DMS114 treated with DMSO at 0.1 percent for 48 hours (cell line): ENCODE results near the gene ARL10.
"Not testable (repeated sequence)": the region's sequence is repeated elsewhere in the genome, so short reads cannot be mapped to it uniquely, and the experiment has no call there.

Experiments used
- DNase-seq: peaks from one replicate; lab custom pipeline; 2025; ENCODE audit not compliant: unreplicated experiment; lab: John Stamatoyannopoulos, UW

Gene ARL10

DNA sequence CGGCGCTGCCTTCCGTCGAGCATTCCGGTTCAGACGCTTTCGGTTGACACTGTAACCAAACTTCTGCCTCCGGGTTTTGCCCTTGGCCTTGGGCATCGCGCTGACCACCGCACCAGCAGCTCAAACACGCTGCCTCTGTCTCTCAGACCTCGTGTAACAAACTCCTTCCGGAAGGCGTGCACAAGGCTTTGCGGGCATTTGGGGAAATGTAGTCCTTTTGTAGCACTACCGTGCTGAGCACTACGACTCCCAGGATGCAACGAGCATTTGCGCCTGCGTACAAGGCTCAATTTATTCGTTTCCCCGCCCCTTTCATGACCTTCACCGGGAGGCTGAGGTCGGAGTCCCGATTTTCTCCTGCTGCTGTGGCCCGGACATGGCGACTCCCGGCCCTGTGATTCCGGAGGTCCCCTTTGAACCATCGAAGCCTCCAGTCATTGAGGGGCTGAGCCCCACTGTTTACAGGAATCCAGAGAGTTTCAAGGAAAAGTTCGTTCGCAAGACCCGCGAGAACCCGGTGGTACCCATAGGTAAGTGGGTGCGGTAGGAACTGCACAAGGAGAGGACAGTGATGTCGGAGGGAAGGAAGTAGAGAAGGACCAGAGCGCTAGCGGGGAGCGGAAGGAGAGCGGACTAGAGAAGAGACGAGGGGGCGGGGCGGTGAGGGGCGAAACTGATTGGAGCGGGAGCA, 23.3 kb downstream of the ARL10 start, which contains the start of the genes HIGD2A and NOP16:
TSS of gene HIGD2A (plus strand) at position 308 of the 691 bp plus-strand sequence. CDS start at position 377, 69 bp downstream.
TSS of gene NOP16 (minus strand) at position 155 of the 691 bp plus-strand sequence. CDS start at position 96, 59 bp downstream.
- peak; percentile 99 for DNase-seq

- peak; percentile 74 for DNase-seq
Observed at GRCh38 chr5:176389135-176390123, 24.1 kb downstream of the ARL10 start.

- no peak for DNase-seq
Observed at GRCh38 chr5:176391479-176391878, 26.2 kb downstream of the ARL10 start.

GRCh38 chr5:176391999-176392398, 26.7 kb downstream of the ARL10 start:
- DNase-seq: no peak

DNA sequence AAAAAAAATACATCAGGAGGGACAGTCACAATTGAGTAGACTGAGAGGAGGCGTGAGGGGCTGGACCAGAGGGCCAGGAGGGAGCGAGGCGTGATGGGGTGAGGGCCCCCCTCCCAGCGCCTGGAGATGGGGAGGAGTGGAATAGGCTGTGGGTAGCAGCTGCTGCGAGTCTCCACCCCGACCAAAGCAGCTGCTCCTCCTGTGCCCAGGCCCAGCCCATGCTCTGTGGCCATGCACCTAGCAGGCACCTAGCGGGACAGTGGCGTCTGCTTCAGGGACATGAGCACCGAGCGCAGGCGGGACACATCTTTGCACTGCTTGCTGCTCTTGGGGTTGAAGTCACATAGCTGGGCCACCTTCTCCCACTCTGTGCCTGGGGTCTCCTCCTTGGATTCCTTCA, 27.2 kb downstream of the ARL10 start:
- no peak for DNase-seq

- no peak for DNase-seq
Observed at GRCh38 chr5:176394096-176394495, 28.8 kb downstream of the ARL10 start.

DNA sequence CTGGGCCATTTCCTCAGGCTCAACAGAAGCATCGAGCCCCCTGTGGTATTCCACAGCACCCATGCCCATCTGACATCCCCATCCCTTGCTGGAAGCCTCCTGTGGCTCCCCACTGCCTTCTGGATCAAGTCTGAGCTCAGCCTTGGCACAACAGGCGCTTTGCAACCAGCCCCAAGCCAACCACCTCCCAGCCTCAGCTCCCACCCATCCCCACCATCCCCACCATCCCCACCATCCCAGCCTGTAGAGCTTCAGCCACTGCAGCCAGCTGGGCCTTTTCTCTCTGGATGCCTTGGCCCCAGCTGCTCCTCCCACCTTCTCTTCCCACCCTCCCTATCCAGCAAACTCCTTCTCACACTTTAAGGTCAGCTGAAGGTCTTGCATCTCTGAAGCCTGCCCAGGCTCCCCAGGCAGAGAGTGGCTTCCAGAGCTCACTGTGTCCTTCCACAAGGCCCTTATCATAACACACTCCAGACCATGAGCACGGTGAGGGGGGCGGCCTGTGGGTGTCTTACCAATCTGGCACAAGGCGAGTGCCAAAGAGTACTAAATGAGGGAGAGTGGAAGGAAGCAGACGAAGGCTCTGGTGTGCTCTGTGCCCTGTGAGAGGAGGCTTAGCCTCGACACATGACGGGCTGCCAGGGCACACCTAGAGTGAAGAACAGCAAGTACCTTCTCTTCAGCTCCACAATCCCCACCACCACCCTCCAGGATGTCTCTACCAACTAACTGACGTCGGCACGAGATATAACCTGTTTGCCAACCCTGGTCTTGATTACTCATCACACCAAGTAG, 29.8 kb downstream of the ARL10 start:
- DNase-seq: no peak

DNA sequence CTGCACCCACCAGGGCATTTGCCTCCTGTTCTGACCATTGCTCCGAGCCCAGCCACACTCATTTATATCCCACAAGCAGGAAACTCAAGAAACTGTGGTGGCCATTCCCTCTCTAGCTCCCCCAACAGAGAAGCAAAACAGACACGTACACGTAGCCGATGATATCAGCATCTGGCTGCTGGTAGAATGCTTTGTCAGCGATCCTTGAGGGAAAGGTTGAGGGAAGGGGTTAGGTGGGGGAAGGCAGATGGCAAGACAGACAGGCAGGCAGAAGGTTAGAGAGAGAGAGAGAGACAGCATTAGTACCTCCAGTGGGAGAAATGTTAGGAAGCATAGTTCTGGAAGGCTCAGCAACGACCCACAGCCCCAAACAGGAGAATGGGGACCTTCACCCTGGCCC, 31.0 kb downstream of the ARL10 start:
- no peak for DNase-seq

GRCh38 chr5:176397736-176398420, 32.6 kb downstream of the ARL10 start:
- DNase-seq: no peak

DNA sequence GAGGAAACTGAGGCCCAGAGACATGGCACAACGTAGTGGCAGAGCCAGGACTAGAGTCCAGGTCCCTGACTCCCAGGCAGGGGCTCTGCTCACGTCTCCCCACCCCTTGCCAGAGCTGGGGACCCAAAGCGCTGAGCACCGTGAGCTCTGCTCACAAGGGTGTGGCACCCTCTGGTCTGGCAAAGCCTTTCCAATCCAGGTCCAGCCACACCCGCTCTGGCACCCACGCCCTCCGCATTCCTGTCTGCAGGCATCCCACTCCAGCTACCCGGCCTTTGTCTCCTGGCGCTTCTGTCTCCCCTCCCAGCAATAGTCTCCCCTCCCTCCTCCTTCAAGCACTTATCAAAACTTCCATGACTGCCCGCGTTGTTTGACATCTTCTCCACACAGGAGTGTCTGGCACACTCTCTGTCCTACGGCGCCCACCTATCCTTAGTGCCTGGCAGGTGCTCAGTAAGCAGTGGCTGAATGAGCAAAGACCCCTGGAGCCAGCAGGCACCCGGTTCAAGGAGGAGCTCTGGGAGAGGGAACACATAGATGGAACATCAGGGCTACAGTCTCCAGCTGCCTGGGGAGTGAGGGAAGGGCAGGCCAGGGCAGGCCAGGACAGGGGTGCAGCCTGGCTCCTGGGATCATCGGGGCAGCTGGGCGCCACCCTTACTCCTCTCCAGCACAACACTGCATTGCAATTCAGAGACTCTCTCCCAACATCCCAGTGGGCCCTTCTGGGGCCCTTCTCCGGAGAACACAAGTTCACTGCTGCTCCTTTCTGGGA, 35.3 kb downstream of the ARL10 start:
- no peak for DNase-seq

GRCh38 chr5:176401281-176402205, 36.3 kb downstream of the ARL10 start:
- no peak for DNase-seq

DNA sequence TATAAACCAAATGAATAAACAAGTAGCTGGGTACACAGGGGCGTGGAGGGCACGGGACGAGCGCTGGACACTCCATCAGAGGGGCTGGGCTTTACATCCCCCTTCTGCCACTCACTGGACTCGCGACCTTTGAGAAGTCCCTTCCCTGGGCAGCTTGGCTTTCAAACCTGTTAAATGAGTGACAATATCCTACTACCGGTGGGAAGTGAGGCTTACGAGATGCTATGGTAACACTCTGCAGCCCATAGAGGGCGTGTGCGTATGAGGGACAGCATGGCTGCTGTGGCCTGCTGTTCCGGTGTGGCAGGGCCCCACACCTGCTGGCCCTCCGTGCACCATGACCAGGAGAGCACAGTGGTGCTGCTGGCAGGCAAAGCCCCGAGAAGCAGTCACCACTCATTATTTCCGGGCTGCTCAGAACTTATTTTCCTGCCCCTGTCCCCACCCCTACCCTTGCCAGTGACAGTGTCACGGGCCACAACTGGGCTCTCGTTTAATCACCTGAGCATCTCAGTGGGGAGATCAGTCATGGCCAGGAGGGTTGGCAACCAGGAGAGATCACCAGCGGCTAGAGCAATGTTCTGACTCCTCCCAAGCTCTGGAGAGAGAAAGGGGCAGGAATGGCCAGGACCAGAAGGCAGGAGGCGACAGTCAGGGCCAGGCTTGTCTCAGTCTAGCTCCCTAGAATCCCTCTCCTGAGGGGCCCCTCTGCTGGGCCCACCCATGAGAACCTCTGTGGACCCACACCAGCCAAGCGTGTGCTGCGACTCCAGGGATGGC, 40.6 kb downstream of the ARL10 start:
- DNase-seq: no peak

- DNase-seq: no peak
Observed at GRCh38 chr5:176406436-176407052, 41.3 kb downstream of the ARL10 start.

- DNase-seq: no peak
Observed at GRCh38 chr5:176407456-176408251, 42.4 kb downstream of the ARL10 start.

GRCh38 chr5:176408252-176408573, 42.9 kb downstream of the ARL10 start:
- DNase-seq: not testable (repeated sequence)

DNA sequence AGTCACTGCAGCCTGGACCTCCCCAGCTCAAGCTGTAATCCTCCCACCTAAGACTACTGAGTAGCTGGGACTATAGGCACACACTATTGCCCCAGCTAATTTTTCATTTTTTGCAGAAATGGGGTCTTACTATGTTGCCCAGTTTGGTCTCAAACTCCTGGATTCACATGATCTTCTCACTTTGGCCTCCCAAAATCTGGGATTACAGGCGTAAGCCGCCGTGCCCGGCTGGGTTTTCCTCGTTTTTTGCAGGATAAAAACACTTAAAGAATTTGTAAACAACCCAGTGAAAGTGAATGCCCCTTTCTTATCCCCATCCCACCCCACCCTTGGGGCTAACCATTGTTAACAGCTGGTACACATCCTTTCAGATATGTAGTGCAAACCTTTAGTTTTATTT, 43.3 kb downstream of the ARL10 start:
- DNase-seq: no peak

GRCh38 chr5:176409765-176410164, 44.5 kb downstream of the ARL10 start:
- no peak for DNase-seq
